SH-SY5Y (cell line): ENCODE results near the gene RTCB.

Experiments used
- GATA2 ChIP-seq: IDR thresholded peaks from 2 replicates; pipeline ENCODE4 v1.6.1; 2011; ENCODE audit warnings: mild to moderate bottlenecking, low read depth, low read length
- GATA3 ChIP-seq: IDR thresholded peaks from 2 replicates; pipeline ENCODE4 v1.6.1; 2011; ENCODE audit warnings: low read depth, mild to moderate bottlenecking, low read length, moderate library complexity

DNA sequence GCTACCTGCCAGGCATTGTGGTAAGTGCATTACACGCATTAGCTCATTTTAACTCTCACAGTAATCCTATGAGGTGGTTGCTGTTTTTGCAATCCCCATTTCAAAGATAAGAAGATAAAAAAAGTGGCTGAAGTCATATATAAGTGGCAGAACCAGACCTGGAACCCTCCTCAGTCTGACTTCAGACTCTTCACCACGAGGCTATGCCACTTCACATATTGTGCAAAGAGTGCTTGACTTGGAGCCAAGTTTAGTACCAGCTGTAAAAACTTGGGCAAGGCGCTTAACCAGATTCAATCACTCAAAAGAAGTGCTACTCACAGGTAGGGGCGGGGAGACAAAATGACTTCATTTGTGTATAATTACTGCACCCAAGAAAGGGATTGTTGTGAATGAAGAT lies 36.9 kb upstream of the RTCB start:
- TF ChIP-seq GATA2 (no peak), GATA3 (no peak)
